OCI-LY1 (cell line): ENCODE measurements around the gene RASSF4.

Experiments used
- CTCF ChIP-seq: fragments of 200-600 bp; sonication (generic), shearing (Covaris generic); IDR thresholded peaks from 2 replicates; pipeline ENCODE4 v1.5.1; 2017; ENCODE audit warnings: mild to moderate bottlenecking, antibody characterized with exemption, low read length, moderate library complexity, mixed read lengths
- EZH2 ChIP-seq: fragments of 200-600 bp; sonication (generic), shearing (Covaris generic); IDR thresholded peaks from 2 replicates; pipeline ENCODE4 v1.8.0; 2017; ENCODE audit warnings: borderline replicate concordance, mixed run types, mild to moderate bottlenecking, antibody characterized with exemption, low read length, moderate library complexity, mixed read lengths

GRCh38 chr10:44936314-44936975, 23.2 kb upstream of the RASSF4 start:
- TF ChIP-seq CTCF (no peak), EZH2 (no peak)
